NT2/D1 (cell line): ENCODE results near the gene SLIT3.

ENCODE experiments used
- SUZ12 ChIP-seq: IDR thresholded peaks from 2 replicates; pipeline ENCODE4 v1.6.1; 2011; ENCODE audit not compliant: insufficient read length, insufficient read depth; ENCODE audit errors: extremely low read depth
- YY1 ChIP-seq: IDR thresholded peaks from 2 replicates; pipeline ENCODE4 v1.6.1; 2011; ENCODE audit not compliant: insufficient read length, insufficient read depth
- ZNF274 ChIP-seq: IDR thresholded peaks from 2 replicates; pipeline ENCODE4 v1.6.1; 2011; ENCODE audit warnings: mild to moderate bottlenecking, low read depth, low read length

DNA sequence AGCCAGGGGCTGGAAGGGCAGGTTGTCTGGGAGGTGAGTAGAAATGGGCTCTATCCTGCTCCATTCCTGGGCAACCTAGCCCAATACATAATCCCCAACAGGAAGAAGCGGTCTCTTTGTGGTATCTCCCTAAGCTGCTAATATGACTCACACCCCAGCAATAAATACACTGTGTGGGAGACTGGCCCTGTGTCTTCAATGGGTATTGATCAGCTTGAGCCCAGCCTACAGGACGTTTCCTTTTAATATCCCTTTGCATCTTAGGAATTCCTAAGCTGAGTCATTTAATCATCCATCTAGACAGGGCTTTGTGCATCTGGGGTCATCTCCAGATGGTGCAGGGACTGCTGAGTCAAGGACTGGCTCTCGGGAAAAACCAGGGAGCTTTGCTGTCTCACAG lies 514.8 kb downstream of the SLIT3 start:
- TF ChIP-seq ZNF274 (no peak), SUZ12 (no peak), YY1 (no peak)
